Effector memory CD8-positive, alpha-beta T cell (primary cell): ENCODE results near the gene PKP1.

Experiments used
- ATAC-seq: fragments of 150-1000 bp; cut with Tn5 transposase; replicated peaks from 2 replicates; pipeline ENCODE4 v1.10.0; 2021; ENCODE audit warnings: mild to moderate bottlenecking, moderate library complexity
- DNase-seq, 3 experiments: peaks; one replicate each; pipeline ENCODE4 v3.0.0; 2021
- H3K27ac Mint-ChIP-seq, 2 donors: one replicate each; pipeline ENCODE4 v1.8.0; 2022; ENCODE audit warnings: mild to moderate bottlenecking in 2 of 2, mixed read lengths in 2 of 2, moderate library complexity in 2 of 2
- H3K27me3 Mint-ChIP-seq, 2 donors: one replicate each; pipeline ENCODE4 v1.8.0; 2022; ENCODE audit warnings: mixed read lengths in 2 of 2
- H3K36me3 Mint-ChIP-seq: one replicate; pipeline ENCODE4 v1.8.0; 2022; ENCODE audit warnings: mild to moderate bottlenecking, moderate library complexity, mixed read lengths; ENCODE audit not compliant: insufficient read depth
- H3K4me1 Mint-ChIP-seq, 2 donors: one replicate each; pipeline ENCODE4 v1.8.0; 2022; ENCODE audit warnings: low read depth in 2 of 2, mixed read lengths in 2 of 2
- H3K4me3 Mint-ChIP-seq, 2 donors: one replicate each; pipeline ENCODE4 v1.8.0; 2022; ENCODE audit warnings: mild to moderate bottlenecking in 2 of 2, mixed read lengths in 2 of 2, moderate library complexity in 2 of 2
- H3K9me3 Mint-ChIP-seq, 2 donors: one replicate each; pipeline ENCODE4 v1.8.0; 2022; ENCODE audit warnings: mixed read lengths in 2 of 2

The PKP1 gene

DNA sequence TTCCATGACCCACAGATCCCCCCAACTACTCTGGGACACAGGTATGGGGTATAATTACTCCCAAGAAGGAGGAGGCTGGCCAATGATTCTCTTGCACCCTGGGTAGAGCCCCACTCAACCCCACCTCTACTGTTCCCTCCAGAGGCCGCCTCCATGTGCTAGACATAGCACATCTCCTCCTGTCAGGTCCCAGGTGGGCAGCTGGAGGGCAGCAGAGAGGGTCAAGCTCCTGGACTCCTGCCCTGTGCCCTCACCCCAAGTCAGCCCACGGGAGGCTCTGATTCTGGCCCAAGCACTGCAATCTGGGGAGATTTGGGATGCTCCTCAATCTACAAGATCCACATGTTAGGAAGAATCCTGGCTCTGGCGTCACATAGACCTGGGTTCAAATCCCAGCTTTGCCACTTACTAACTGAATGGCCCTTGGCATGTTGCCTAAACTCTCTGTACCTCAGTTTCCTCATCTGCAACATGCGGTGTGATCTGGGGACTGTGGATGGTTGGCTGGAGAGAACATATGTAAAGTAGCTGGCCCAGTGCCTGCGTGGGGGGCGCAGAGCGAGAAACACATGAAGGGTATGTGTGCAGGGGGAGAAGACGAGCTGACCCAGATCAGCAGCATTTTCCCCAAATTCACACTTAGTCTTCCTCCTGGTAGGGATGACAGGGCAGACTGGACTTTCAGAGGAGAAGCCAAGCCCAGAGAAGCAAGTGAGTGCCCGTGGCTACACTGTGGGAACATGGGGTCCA lies 71.0 kb downstream of the PKP1 start:
- ATAC-seq (no peak), DNase-seq (no peak)
- no peak overlapping the region for H3K4me3 Mint-ChIP-seq
- H3K4me1 Mint-ChIP-seq = peaks cover 0 to 2% of the 10 kb centered on the region in 2 donors
- H3K36me3 Mint-ChIP-seq = no peaks in the 10 kb centered on the region
- no peak overlapping the region for H3K27ac Mint-ChIP-seq
- H3K27me3 Mint-ChIP-seq = peaks cover 47 to 61% of the 10 kb centered on the region in 2 donors
- no peaks in the 10 kb centered on the region for H3K9me3 Mint-ChIP-seq

DNA sequence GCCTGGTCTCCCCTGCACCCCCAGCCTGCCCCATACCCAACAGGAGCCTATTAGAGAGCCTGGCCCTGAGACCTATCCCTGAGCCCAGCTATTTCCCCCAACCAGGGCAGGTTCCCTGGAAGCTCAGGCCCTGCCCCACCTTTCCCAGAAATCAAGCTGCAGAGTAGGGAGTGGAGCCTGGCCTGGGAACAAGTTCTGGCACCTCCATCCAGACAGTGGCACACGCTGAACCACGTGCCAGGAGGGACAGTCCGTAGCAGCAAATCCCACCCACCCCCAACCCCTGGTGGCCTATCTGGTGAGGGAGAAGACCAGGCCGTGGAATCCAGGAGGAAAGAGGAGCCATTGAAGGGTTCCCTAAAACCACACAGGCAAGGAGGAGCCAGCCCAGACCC lies 71.6 kb downstream of the PKP1 start:
- no peaks in the 10 kb centered on the region for H3K9me3 Mint-ChIP-seq
- no peak overlapping the region for H3K27ac Mint-ChIP-seq
- no peak overlapping the region for H3K4me3 Mint-ChIP-seq
- peaks cover 0 to 2% of the 10 kb centered on the region in 2 donors for H3K4me1 Mint-ChIP-seq
- no peaks in the 10 kb centered on the region for H3K36me3 Mint-ChIP-seq
- DNase-seq (no peak), ATAC-seq (no peak)
- H3K27me3 Mint-ChIP-seq = peaks cover 48 to 61% of the 10 kb centered on the region in 2 donors

DNA sequence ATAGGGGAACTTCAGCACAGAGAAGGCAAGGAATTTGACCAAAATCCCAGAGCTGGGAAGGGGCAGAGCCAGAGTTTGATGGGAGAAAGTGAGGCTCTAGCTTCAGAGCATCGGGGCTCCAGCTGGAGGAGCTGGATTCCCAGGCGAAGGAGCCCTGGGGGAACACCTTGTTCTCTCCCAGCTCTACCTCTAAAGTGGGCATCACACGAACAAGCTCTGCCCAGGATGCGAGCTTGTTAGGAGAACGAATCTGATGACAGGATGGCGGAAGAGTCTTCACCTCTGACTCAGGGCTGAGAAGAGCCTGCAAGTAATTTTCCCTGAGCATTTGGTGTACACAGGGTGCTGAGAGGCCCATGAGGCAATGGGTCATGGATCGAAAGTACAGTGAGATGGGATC lies 72.2 kb downstream of the PKP1 start:
- Mint-ChIP-seq H3K4me3 (no peak overlapping the region), H3K36me3 (no peaks in the 10 kb centered on the region), H3K27me3 (peaks cover 49 to 65% of the 10 kb centered on the region in 2 donors), H3K27ac (no peak overlapping the region), H3K4me1 (peaks cover 0 to 2% of the 10 kb centered on the region in 2 donors), H3K9me3 (no peaks in the 10 kb centered on the region)
- no peak for ATAC-seq
- no peak for DNase-seq

DNA sequence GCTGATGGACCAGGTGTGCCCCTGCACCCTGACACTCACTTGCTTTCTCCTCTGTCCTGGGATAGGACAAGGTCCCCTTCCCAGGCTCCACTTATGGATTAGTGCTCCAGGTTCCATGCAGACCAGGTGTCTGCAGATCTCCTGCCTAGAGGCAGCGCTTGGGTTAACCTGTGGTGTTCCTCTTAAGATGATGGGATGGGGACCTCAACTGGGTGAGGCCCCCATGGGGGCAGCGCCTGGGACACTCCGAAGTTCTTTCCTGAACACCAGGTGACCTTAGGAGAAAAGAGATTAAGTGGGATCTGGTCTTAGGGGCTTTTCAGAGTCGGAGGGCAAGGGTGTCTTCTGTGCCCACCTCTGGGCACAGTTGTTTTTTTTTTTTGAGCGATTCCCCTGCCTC lies 72.9 kb downstream of the PKP1 start:
- Mint-ChIP-seq H3K27me3 (peaks cover 44 to 66% of the 10 kb centered on the region in 2 donors), H3K4me3 (no peak overlapping the region), H3K4me1 (peaks cover 0 to 2% of the 10 kb centered on the region in 2 donors), H3K27ac (no peak overlapping the region), H3K36me3 (no peaks in the 10 kb centered on the region), H3K9me3 (no peaks in the 10 kb centered on the region)
- ATAC-seq = no peak
- DNase-seq = no peak

DNA sequence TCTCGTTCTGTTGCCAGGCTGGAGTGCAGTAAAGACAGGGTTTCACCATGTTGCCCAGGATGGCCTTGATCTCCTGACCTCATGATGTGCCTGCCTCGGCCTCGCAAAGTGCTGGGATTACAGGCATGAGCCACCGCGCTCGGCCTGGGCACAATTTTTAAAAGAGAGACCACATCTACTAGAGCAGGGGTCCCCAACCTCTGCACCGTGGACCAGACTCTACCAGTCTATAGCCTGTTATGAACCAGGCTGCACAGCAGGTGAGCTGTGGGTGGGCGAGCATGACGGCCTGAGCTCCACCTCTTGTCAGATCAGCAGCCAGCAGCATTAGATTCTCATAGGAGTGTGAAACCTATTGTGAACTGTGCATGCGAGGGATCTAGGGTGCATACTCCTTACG lies 73.4 kb downstream of the PKP1 start:
- peaks cover 39 to 67% of the 10 kb centered on the region in 2 donors for H3K27me3 Mint-ChIP-seq
- H3K27ac Mint-ChIP-seq = no peak overlapping the region
- no peaks in the 10 kb centered on the region for H3K9me3 Mint-ChIP-seq
- H3K4me3 Mint-ChIP-seq = no peak overlapping the region
- H3K4me1 Mint-ChIP-seq = peaks cover 0 to 2% of the 10 kb centered on the region in 2 donors
- no peak for DNase-seq
- no peak for ATAC-seq
- H3K36me3 Mint-ChIP-seq = no peaks in the 10 kb centered on the region

DNA sequence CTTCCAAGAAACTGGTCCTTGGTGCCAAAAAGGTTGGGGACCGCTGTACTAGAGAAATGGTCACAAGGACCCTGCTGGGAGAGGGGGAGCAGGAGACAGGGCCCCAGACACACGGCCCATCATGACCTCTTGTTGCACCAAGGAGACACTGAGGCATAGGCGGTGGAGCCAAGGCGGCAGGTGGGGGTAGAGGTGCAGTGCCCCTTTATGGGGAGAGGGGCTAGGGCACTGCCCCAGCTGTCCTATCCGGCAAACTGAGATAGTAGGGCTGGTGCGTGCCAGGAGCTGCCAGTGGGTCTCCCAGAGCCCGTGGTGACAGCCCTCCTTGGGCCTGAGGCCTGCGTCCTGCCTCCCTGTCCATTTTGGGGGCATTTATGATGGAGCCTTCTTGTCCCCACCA lies 73.9 kb downstream of the PKP1 start:
- Mint-ChIP-seq H3K4me1 (peaks cover 0 to 2% of the 10 kb centered on the region in 2 donors), H3K9me3 (no peaks in the 10 kb centered on the region), H3K4me3 (no peak overlapping the region), H3K27me3 (peaks cover 38 to 72% of the 10 kb centered on the region in 2 donors), H3K27ac (no peak overlapping the region), H3K36me3 (no peaks in the 10 kb centered on the region)
- no peak for DNase-seq
- ATAC-seq = no peak

DNA sequence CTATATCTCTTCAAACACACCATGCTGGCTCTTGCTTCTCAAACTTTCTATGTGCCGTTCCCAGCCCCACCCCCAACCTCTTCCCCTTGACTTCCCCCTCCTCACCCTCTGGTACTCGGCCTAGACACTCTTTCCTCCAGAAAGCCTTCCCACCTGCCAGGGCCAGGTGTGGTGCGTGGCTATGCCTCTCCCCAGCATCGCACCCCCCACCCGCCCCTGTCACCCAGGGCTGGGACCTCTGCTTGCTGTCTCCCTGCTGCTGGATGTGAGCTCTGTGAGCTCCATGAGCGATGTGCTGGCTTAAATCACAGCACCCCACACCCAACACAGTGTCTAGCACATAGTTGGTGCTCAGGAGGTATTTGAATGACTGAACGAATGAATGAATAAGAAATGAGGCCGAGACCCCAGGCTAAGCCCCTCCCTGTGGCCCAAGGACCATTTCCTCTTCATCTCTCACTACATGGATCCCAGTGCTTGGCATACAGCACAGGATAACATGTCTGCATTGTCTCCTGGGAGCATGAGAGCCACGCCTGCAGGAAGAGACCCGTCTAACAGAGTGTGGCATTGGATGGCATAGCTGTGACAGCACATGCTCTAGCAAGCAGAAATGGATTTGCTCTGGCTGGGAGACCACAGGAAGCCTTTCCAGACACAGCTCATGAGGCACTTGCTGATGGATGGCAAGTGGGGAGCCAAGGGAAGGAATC lies 74.5 kb downstream of the PKP1 start:
- H3K27me3 Mint-ChIP-seq = peaks cover 38 to 78% of the 10 kb centered on the region in 2 donors
- H3K4me3 Mint-ChIP-seq = no peak overlapping the region
- DNase-seq (no peak), ATAC-seq (no peak)
- no peaks in the 10 kb centered on the region for H3K36me3 Mint-ChIP-seq
- H3K4me1 Mint-ChIP-seq = peaks cover 0 to 2% of the 10 kb centered on the region in 2 donors
- no peaks in the 10 kb centered on the region for H3K9me3 Mint-ChIP-seq
- no peak overlapping the region for H3K27ac Mint-ChIP-seq

DNA sequence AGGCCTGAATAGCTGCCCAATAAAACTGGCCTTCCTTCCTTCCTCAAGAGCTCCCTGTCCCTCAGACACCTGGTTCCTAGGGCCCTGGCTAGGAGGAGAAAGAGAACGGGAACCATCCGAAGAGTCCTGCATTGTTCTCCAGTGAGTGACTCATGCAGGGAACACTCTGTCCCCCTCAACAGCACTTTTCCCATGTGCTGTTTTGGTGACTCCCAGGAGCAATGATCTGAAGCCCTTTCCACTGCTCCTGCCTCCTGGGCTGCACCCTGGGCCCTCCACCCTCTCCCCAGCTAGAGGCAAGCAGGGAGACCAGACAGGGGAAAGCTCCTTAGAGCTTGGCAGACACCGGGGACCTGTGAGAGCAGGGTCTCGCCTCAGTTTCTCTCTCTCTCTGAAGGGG lies 75.3 kb downstream of the PKP1 start:
- H3K4me3 Mint-ChIP-seq = no peak overlapping the region
- H3K27ac Mint-ChIP-seq = no peak overlapping the region
- peaks cover 0 to 2% of the 10 kb centered on the region in 2 donors for H3K4me1 Mint-ChIP-seq
- no peaks in the 10 kb centered on the region for H3K9me3 Mint-ChIP-seq
- no peaks in the 10 kb centered on the region for H3K36me3 Mint-ChIP-seq
- peaks cover 40 to 86% of the 10 kb centered on the region in 2 donors for H3K27me3 Mint-ChIP-seq
- ATAC-seq (no peak), DNase-seq (no peak)

DNA sequence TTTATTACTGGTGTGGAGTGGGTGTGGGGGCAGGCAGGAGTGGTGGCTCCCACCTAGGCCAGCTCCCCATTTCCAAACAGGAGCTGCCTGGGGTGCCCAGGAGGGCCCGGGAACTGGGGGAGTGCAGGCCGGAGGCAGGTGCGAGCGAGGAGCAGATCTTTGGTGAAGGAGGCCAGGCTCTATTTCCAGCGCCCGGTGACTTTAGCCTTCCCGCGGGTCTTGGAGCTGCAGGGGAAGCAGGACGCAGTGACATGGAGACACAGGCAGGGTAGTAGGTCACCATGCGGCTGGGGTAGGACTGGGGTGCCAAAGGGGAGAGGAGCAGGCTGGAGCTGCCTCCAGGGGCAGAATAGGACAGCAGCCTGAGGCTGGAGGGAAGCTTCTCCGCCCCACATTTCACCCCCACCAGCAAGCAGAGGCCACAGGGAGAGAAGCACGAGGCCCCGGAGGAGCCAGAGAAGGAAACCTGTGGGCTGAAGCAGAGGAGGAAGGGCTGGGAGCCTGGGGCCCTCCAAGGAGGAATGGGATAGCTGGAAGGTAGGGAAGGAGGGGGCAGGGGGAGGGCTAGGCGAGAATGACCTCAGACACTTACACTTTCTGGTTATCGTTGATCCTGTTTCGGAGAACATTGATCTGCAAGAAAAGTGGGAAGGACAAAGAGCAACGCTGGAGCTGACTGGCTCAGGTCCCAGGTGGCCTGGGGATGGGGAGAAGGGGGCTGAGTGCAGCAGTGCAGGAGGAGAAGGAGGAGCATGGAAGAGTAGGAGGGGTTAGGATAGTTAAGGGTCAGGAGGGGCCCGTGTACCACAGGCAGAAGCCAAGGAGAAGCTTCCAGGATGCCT lies 75.9 kb downstream of the PKP1 start:
- no peak overlapping the region for H3K27ac Mint-ChIP-seq
- peaks cover 0 to 2% of the 10 kb centered on the region in 2 donors for H3K4me1 Mint-ChIP-seq
- no peak for DNase-seq
- H3K27me3 Mint-ChIP-seq = peaks cover 36 to 90% of the 10 kb centered on the region in 2 donors
- no peaks in the 10 kb centered on the region for H3K9me3 Mint-ChIP-seq
- H3K4me3 Mint-ChIP-seq = no peak overlapping the region
- ATAC-seq = no peak
- no peaks in the 10 kb centered on the region for H3K36me3 Mint-ChIP-seq

DNA sequence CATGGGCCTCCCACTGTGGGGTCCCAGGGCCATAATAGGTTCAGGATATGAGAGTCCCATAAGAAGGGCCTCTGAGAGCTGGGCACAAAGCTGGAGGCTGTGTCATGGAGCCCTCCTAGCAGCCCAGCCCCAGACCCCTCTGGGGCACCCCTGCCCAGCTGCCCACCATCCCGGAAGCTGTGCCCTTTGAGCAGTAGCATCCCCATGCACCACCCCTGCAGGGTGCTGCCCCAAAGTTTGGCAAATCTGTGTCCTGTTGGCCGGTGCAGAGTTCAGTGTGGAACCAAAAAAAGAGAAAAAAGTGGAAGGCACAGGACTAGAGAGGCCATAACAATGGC lies 76.5 kb downstream of the PKP1 start:
- H3K27me3 Mint-ChIP-seq = peaks cover 31 to 90% of the 10 kb centered on the region in 2 donors
- no peak overlapping the region for H3K4me3 Mint-ChIP-seq
- DNase-seq = no peak
- no peaks in the 10 kb centered on the region for H3K36me3 Mint-ChIP-seq
- no peaks in the 10 kb centered on the region for H3K9me3 Mint-ChIP-seq
- no peak overlapping the region for H3K27ac Mint-ChIP-seq
- ATAC-seq = no peak
- peaks cover 0 to 2% of the 10 kb centered on the region in 2 donors for H3K4me1 Mint-ChIP-seq

DNA sequence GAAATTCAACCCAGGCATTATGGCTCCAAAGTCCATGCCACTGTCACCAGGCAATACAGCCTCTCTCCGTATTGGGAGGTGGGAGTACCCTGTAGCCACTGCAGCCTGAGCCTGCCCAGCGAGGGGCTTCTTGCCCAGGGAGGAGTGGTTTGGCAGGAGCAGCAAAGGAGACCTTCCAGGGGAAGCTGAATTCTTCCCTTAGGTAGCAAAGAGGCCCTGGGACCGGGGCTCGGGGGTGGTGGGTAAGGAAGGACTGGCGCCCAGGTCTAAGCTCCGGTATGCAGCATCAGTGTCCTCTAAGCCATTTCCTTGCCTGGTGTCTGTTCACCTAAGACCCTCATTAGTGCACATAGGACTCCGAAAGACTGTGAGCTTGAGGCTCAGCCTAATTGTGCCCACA lies 77.2 kb downstream of the PKP1 start:
- Mint-ChIP-seq H3K9me3 (no peaks in the 10 kb centered on the region), H3K4me1 (peaks cover 0 to 2% of the 10 kb centered on the region in 2 donors), H3K27me3 (peaks cover 27 to 90% of the 10 kb centered on the region in 2 donors), H3K4me3 (no peak overlapping the region), H3K27ac (no peak overlapping the region), H3K36me3 (no peaks in the 10 kb centered on the region)
- no peak for ATAC-seq
- no peak for DNase-seq

DNA sequence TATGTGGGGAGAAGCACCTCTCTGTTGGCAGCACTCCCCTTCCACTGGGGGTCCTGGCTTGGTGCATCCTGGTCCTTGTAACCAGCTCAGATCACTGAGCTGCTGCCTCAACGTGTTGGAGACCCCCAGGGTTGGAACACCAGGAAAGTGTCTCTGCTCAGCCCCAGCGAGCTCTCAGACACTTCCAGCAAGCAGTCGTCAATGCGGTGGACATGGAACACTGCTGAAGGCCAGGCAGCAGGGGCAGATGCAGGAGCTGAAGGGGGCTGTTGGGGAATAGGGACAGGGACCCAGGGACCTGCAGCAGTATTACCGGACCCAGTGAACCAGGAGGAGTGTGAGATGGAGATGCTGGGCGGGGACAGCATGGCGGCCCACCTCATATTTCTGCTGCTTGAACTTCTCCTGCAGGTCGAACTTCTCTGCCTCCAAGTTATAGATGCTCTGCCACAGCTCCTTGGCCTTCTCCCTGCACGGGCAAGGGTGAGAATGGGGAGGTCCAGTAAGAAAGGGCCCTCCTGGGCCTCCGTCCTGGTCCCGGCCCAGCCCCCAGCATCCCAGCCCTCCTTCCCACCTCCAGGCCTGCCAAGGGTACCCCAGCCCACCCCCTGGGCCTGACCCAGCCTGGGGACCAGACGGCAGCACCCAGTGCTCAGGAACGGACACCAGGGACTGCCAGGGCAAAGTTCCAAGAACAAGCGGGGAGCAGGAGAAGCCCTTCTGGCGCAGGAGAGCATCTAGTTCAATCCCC lies 77.8 kb downstream of the PKP1 start:
- DNase-seq (no peak), ATAC-seq (no peak)
- Mint-ChIP-seq H3K36me3 (no peaks in the 10 kb centered on the region), H3K4me3 (no peak overlapping the region), H3K4me1 (peaks cover 0 to 2% of the 10 kb centered on the region in 2 donors), H3K27me3 (peaks cover 24 to 90% of the 10 kb centered on the region in 2 donors), H3K27ac (no peak overlapping the region), H3K9me3 (no peaks in the 10 kb centered on the region)
